DMS 273 (cell line): ENCODE results near the gene TSPAN6.

Source experiments
- DNase-seq: peaks from one replicate; lab custom pipeline; 2025; ENCODE audit not compliant: unreplicated experiment; lab: John Stamatoyannopoulos, UW

The TSPAN6 gene

GRCh38 chrX:100648458-100649417 lies 12.1 kb upstream of the TSPAN6 start:
- peak; percentile 74 for DNase-seq

DNA sequence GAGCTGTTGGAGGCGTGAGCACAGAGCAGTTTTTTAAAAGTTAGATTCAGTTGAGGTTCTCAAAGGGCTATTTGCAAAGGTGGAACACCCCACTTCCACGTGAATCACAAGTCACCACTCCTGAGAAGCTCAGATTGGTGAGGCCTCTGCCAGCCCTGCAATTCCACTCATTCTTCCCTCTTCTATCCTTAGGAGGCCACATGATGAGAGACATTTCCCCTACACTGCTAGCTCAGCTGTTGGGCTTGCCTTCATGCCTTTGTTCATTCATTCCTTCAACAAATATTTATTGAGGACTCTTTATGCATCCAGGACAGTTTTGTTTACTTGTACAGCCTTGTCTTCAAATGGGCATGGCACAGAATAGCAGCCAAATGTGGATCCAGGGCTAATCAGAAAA lies 11.1 kb upstream of the TSPAN6 start:
- no peak for DNase-seq

DNA sequence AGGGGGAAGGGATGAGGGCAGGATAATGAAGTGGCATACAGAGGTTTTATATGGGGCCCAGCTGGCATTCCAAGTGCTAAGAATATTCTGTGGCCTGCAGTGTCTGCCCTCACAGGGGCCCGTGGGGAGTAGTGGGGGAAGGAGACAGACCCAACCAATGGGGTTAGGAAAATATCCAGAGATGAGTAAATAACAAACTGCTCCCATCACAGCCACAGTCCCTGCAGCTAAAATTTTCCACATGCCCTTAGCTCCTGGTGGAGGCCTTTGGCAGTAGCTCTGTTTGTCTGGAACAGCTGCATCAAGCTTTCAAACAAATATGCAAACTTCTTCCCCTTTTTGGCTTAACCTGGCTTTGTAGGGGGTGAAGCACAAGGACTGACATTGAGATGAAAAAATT lies 10.5 kb upstream of the TSPAN6 start:
- no peak for DNase-seq

- no peak for DNase-seq
Measured at GRCh38 chrX:100645106-100645505, 8.5 kb upstream of the TSPAN6 start.

GRCh38 chrX:100643956-100644860 lies 7.6 kb upstream of the TSPAN6 start, which contains the start of gene SRPX2:
Gene SRPX2, plus strand, starts transcription at chrX:100644199. Its CDS starts 2,124 bp downstream, at chrX:100646323.
- DNase-seq: no peak

GRCh38 chrX:100643212-100643611 lies 6.6 kb upstream of the TSPAN6 start:
- DNase-seq: no peak

DNA sequence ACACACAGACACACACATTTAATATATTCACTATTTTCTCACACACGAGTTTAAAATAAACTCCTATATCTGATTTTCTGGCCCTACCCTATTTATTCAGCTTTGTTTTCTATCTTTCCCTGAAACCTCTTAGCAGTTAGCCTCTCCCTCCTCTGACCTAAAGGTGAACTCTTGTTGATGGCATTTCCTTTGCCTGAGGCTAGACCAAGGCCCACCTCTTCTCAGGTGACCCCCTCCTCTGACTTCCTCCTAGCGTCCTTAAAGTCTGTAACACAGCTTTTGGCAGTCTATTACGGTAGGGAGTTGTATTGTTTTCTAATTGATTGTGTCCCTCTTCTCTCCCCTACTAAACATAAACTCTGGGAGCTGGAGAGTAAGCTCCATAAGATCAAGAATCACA lies 5.7 kb upstream of the TSPAN6 start:
- no peak for DNase-seq

DNA sequence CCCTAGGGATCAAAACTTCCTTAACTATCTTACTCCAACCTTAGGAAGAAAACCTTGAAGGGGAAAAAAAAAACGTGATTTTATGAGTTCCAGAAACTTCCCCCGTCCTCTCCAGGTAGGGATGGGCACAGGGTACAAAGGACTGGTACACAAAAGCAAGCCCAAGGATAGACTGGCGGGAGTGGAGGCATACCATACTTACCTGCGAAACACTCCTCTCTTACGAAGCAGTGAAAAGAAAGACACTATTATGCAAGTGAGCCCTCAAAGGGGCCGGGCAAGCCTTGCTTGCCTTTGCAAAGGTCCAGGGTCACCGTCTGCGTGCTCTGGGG lies 651 bp downstream of the TSPAN6 start:
- no peak for DNase-seq

- DNase-seq: no peak
Measured at GRCh38 chrX:100635040-100635439, 1.6 kb downstream of the TSPAN6 start.

DNA sequence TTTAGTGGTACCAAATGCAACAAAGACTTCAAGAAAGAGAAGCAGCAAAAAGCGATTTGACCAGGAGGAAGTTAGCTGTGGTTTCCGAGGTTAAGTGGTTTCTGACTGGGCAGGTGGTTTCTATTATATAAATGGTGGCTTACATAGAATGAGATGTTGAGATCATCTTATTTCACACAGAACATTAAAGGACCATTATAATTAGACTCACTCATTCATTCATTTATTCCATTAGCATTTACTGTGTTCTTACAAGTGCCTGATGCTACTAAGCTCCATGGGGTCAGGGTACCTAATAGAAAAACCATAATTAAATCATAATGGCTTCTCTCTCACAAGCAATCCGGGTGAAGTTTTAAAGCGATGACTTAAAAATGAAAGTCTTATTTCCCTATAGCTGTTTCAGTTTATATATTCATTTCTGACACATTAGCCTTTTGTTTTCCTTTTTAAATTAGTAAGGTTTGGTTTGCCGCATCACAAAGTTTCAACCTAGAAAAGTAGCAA lies 10.6 kb downstream of the TSPAN6 start:
- no peak for DNase-seq

- DNase-seq: no peak
Measured at GRCh38 chrX:100623001-100623400, 13.6 kb downstream of the TSPAN6 start.

DNA sequence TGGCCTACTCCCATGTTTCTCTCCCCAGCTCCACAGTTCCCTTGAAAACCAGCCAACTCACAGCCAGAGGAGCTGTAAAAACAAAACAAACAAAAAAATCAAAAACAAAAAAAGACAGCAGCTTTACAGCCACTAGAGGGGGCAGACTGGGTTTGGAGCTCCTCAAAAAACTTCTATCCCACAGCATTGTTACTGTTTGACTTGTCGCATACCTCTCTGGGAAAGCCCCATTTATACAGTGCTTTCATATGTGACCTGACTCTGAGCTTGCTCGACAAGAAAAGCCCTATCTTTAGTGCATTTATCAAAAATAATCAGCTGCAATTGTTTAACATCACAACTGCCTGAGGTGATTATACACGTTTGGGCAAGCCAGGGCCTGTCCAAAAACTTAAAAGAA lies 21.6 kb downstream of the TSPAN6 start:
- peak; percentile 73 for DNase-seq

DNA sequence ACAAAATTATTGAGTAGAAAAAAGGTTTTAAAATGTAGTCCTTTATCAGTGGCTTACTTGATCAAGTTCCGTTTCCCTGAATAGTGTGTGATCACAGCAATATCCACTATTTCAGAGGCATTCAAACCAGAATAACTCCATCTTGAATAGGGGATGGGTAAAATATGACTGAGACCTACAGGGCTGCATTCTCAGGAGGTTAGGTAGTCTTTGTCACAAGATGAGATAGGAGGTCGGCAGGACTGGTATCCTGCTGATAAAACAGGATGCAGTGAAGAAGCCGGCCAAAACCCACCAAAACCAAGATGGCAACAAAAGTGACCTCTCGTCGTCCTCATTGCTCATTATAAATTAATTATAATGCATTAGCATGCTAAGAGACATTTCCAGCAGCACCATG lies 24.7 kb downstream of the TSPAN6 start:
- no peak for DNase-seq

- no peak for DNase-seq
Measured at GRCh38 chrX:100609591-100609990, 27.0 kb downstream of the TSPAN6 start.

- no peak for DNase-seq
Measured at GRCh38 chrX:100606753-100607152, 29.9 kb downstream of the TSPAN6 start.

GRCh38 chrX:100600758-100601157 lies 35.8 kb downstream of the TSPAN6 start:
- no peak for DNase-seq

DNA sequence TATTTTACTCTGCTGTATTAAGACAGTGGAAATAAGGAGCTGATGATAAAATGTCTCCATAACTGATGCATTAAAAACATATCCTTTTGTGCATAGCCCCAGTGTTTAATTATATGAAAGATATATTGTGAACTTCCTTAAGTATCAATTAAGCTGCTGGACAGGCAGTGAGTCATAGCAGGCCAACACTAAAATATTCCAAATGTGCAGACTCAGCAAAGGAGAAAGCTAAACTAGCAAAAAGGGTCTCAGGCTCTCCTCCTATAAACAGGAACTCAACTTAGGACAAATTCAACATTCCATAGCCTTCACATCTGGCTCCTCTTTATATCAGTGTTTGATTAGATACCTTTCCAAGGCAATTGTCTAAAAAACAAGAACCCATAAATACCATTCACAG lies 36.3 kb downstream of the TSPAN6 start:
- DNase-seq: no peak

- DNase-seq: no peak
Measured at GRCh38 chrX:100599456-100599855, 37.1 kb downstream of the TSPAN6 start.

DNA sequence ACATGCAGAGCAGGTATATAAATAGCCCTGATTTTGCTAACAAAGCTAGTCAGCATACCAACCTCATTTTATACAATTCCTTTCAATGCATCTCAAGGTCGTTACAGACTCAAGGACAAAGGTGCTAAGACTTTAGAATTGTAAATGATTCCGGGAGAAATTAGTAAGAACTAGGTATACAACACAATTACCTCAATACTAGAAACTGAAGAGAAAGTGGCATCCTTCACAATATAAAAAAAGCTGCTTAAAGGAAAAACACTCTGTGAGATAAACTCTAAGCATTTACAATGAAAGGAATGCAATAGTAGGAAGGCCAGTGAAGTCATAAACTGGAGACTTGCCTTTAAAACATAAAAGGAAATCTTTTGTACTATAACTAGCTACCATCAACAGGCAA lies 40.0 kb downstream of the TSPAN6 start:
- DNase-seq: no peak

- DNase-seq: no peak
Measured at GRCh38 chrX:100593581-100593980, 43.0 kb downstream of the TSPAN6 start.

DNA sequence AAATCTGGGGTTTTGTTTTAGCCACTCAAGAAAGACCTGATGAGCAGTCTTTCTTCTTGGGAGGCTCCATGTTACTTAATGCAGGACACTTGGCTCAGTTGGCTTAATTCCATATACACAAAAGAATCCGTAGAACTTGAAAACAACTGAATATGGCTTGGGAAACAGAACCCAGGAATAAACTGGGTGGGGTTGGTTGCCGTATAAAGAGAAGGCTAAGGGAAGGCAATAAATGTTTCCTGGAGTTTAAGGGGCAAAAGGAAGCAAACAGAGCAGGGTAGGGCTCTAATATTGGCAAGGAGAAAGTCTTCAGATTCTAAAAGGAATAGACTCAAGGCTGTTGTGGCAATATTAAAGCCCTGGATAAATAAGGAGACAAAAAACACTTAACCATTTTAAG lies 43.5 kb downstream of the TSPAN6 start:
- no peak for DNase-seq
